ENCODE measurements around the gene CDKN1B.

DNA sequence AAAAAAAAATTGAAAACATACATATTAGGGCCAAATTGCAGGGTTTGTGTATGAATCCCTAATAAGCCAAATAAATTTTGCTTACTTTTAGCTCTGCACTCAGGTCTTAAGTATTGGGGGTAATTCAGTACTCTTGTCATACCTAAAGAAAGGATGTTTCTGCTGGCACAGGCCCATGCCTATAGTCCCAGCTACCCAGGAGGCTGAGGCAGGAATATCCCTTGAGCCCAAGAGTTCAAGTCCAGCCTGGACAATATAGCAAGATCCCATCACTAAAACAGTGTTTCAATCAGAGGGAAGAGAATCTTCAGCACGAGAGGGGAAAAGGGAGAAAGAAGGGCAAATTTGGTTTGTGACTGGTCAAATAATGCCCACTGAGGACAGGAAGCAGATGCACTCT, 17.8 kb upstream of the CDKN1B start:
- TF ChIP-seq, protein P1, sequence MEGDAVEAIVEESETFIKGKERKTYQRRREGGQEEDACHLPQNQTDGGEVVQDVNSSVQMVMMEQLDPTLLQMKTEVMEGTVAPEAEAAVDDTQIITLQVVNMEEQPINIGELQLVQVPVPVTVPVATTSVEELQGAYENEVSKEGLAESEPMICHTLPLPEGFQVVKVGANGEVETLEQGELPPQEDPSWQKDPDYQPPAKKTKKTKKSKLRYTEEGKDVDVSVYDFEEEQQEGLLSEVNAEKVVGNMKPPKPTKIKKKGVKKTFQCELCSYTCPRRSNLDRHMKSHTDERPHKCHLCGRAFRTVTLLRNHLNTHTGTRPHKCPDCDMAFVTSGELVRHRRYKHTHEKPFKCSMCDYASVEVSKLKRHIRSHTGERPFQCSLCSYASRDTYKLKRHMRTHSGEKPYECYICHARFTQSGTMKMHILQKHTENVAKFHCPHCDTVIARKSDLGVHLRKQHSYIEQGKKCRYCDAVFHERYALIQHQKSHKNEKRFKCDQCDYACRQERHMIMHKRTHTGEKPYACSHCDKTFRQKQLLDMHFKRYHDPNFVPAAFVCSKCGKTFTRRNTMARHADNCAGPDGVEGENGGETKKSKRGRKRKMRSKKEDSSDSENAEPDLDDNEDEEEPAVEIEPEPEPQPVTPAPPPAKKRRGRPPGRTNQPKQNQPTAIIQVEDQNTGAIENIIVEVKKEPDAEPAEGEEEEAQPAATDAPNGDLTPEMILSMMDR (tag by site-specific recombination; IDR thresholded peaks at IDR 0.05) = no peak
- TF ChIP-seq ZNF830 (tag by site-specific recombination; IDR thresholded peaks at IDR 0.05; ENCODE audit: low read depth) (no peak), ZNF335 (tag by site-specific recombination; conservative IDR thresholded peaks at IDR 0.05) (no peak), TCF7L2 (IDR thresholded peaks at IDR 0.05; ENCODE audit: borderline replicate concordance, low read depth, low read length) (no peak), ZNF23 (tag by site-specific recombination; IDR thresholded peaks at IDR 0.05; ENCODE audit: borderline replicate concordance) (no peak), MZF1 (tag by site-specific recombination; IDR thresholded peaks at IDR 0.05; ENCODE audit: borderline replicate concordance) (no peak)

Data from HEK293 (cell line).